Right lobe of liver (tissue), 6 donors: Measurements from ENCODE around the gene COQ7. TPM values are rescaled to one million over a fixed set of nuclear protein-coding genes. Genes with fewer than 3 reads are reported as not detected.

Source experiments
- ATAC-seq, 4 donors: fragments of 200-7000 bp; cut with Tn5 transposase; one replicate each; pipeline ENCODE4 v1.9.1; 2020; ENCODE audit warnings: mild to moderate bottlenecking in 4 of 4, moderate library complexity in 4 of 4
- DNase-seq, 3 donors: peaks; one replicate each; pipeline ENCODE4 v3.0.0-alpha.2; 2020
- H3K27ac ChIP-seq, 3 donors: fragments of 200-600 bp; one replicate each; pipeline ENCODE4 v1.8.0; 2022
- H3K27me3 ChIP-seq, 2 donors: fragments of 200-600 bp; one replicate each; pipeline ENCODE4 v1.8.0; 2022
- H3K36me3 ChIP-seq, 4 donors: fragments of 200-600 bp; sonication (generic) in 1 of 4; one replicate each; pipeline versions ENCODE4 v1.5.1 to v1.8.0; 2017 to 2022; ENCODE audit warnings: control low read depth in 1 of 4
- H3K4me1 ChIP-seq, 4 donors: fragments of 200-600 bp; sonication (generic) in 1 of 4; one replicate each; pipeline versions ENCODE4 v1.5.1 to v1.8.0; 2017 to 2022; ENCODE audit warnings: control low read depth in 1 of 4
- H3K4me3 ChIP-seq, 3 donors: fragments of 200-600 bp; one replicate each; pipeline ENCODE4 v1.8.0; 2022
- H3K9me3 ChIP-seq, 4 donors: fragments of 200-600 bp; sonication (generic) in 1 of 4; one replicate each; pipeline versions ENCODE4 v1.5.1 to v1.8.0; 2017 to 2022; ENCODE audit warnings: control low read depth in 1 of 4
- POLR2A ChIP-seq: fragments of 450-650 bp; IDR thresholded peaks from one replicate; pipeline ENCODE4 v1.6.1; 2017; ENCODE audit warnings: antibody characterized with exemption, mild to moderate bottlenecking
- WGBS: methylation state at CpG from one replicate; pipeline ENCODE4 v1.1.6; 2018; ENCODE audit warnings: low coverage, low lambda C conversion rate; ENCODE audit not compliant: insufficient coverage; ENCODE audit errors: missing lambda C conversion rate; 5-methylcytosine and 5-hydroxymethylcytosine counted together
- intact Hi-C, 2 donors: fragments of 100-400 bp; cut with DNase I; formaldehyde crosslinking; loops; one replicate each; pipeline versions ENCODE4 v1.11.2 to v1.14.1; 2022
- total RNA-seq, 6 experiments: library from RNA; depleted of rRNA in 2 of 6; stranded (reverse); fragments of >200 nt in 2 of 6; fragmentation: NEBNext Ultra II Directional in 3 of 6; extraction: Animal tissue kit (Norgen Biotek cat#: 25700) in 3 of 6; gene quantifications; one replicate each; pipeline versions ENCODE4 v1.1.0 to v1.2.4, GENCODE V29; 2016 to 2023
- TF ChIP-seq, protein P1 (sequence below), 4 donors: fragments of 200-600 bp in 3 of 4; fragments of 450-650 bp in 1 of 4; IDR thresholded peaks; one replicate each; pipeline versions ENCODE4 v1.5.1 to v1.8.0; 2016 to 2022; ENCODE audit warnings: antibody characterized with exemption in 4 of 4, mild to moderate bottlenecking in 2 of 4
- donor health status: DM: no; HTN: yes; CAD: no.
- donor health status: DM: no; HTN: no; CAD: no.
- donor health status: DM: no; HTN: no; CAD: no.
- donor health status: DM: no; HTN: yes; CAD: no.
- donor health status: DM: no; HTN: yes; CAD: no.

The COQ7 gene
- total RNA-seq, 6 experiments from 2014 or later: 7.9 to 11.3 (median 9.9) TPM

DNA sequence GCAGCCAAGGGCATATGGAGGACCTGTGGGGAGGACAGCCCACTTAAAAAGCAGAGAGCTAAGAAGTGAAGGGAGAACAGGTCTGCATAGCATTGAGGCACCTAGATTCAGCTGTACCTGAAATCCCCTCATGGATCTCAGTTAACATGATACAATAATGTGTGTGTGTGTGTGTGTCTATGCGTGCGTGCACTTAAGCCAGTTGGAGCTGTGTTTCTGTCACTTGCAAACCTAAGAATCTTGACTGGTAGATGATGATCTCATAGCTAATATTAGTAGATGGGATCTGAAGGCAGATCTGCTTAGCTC lies 44.6 kb downstream of the COQ7 start:
- no peak for ATAC-seq
- no peak overlapping the region for H3K4me3 ChIP-seq
- intact Hi-C loops: no loop called here
- H3K36me3 ChIP-seq: no peaks in the 10 kb centered on the region
- TF ChIP-seq, protein P1, sequence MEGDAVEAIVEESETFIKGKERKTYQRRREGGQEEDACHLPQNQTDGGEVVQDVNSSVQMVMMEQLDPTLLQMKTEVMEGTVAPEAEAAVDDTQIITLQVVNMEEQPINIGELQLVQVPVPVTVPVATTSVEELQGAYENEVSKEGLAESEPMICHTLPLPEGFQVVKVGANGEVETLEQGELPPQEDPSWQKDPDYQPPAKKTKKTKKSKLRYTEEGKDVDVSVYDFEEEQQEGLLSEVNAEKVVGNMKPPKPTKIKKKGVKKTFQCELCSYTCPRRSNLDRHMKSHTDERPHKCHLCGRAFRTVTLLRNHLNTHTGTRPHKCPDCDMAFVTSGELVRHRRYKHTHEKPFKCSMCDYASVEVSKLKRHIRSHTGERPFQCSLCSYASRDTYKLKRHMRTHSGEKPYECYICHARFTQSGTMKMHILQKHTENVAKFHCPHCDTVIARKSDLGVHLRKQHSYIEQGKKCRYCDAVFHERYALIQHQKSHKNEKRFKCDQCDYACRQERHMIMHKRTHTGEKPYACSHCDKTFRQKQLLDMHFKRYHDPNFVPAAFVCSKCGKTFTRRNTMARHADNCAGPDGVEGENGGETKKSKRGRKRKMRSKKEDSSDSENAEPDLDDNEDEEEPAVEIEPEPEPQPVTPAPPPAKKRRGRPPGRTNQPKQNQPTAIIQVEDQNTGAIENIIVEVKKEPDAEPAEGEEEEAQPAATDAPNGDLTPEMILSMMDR (IDR thresholded peaks at IDR 0.05): no peak
- no peak for TF ChIP-seq POLR2A
- peaks cover 0 to 49% (median 9%) of the 10 kb centered on the region in 4 donors for H3K4me1 ChIP-seq
- H3K27ac ChIP-seq: no peak overlapping the region
- no peak for DNase-seq
- H3K27me3 ChIP-seq: no peaks in the 10 kb centered on the region
- no peaks in the 10 kb centered on the region for H3K9me3 ChIP-seq
- no CpG with 5 or more reads among the region's 2 CpGs for WGBS

DNA sequence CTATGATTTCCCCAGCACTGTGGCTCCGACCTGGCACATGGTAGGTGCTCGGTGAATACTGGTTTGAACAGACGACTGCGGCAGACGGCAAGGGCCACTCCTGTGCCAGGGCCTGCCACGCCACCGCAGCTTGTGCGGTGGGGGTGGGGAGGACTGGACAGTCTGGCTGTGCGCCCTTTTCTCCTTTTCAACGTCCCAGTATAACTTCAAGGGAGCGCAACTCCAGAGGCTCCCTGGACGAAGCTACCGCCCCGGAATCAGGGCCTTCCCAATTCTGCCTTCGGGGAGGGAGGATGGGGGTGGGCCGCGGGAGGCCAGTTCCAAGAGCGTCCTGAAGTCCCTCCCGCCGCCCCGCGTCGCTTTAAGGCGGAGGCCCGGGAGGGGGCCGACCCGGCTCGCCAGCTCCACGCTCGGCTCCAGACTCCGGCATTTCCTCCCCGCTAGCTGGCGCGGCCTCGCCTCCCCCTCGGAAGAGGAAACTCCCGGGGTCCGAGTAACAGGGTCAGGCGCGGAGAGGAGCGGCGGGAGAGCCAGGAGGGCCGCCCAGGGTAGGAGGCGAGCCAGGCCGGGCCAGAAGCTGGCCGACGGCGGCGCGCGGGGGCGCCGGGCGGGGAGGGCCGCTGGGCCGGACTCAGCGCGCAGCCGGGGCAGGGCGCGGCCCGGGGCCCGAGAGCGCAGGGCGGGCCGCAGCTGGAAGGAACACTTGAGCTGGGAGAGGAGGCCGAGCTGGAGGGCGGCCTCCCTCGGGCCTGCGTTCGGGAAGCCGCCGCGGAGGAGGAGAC lies 46.4 kb downstream of the COQ7 start, which contains the start of gene ITPRIPL2:
Gene ITPRIPL2 (plus strand): TSS at position 388 of the 782 bp plus-strand sequence. CDS start 498 bp downstream, outside the sequence.
- H3K27me3 ChIP-seq: no peaks in the 10 kb centered on the region
- peaks cover 0 to 64% (median 9%) of the 10 kb centered on the region in 4 donors for H3K4me1 ChIP-seq
- ATAC-seq: peak; percentile 76 to 85 (median 80)
- WGBS: 5% methylated on average over 20 of the region's 74 CpGs
- intact Hi-C loops: no loop called here
- H3K36me3 ChIP-seq: no peaks in the 10 kb centered on the region
- DNase-seq: peak; percentile 86 to 89 (median 87)
- no peaks in the 10 kb centered on the region for H3K9me3 ChIP-seq
- peak within 1 kb of the TSS; percentile 77 to 92 (median 86) for H3K27ac ChIP-seq
- TF ChIP-seq, protein P1 (IDR thresholded peaks at IDR 0.05): no peak
- peak; percentile 83 for TF ChIP-seq POLR2A
- H3K4me3 ChIP-seq: peak within 1 kb of the TSS; percentile 65 to 82 (median 77)

DNA sequence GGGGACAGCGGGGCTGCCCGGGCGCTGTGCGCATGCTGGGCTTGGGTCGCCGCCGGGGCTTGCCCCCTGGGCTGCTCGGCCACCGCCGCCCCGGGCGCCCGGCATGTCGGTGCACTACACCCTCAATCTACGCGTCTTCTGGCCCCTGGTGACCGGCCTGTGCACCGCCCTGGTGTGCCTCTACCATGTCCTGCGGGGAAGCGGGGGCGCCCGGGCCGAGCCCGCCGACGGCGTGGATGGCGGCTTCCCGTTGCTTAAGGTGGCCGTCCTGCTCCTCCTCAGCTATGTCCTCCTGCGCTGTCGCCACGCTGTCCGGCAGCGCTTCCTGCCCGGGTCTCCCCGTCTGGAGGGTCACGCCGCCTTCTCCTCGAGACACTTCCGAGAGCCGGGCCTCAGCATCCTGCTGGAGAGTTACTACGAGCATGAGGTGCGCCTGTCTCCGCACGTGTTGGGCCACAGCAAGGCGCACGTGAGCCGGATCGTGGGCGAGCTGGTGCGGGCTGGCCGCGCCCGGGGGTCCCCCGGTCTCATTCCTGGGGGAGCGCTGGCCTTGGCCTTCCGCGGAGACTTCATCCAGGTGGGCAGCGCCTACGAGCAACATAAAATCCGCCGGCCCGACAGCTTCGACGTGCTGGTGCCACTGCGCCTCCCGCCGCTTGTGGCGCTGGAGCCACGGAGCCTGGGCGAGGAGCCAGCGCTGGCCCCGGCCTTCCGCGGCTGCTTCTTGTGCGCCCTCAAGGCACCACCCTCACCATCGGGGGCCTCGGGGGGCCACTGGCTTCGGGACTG lies 47.1 kb downstream of the COQ7 start:
- H3K27me3 ChIP-seq: no peaks in the 10 kb centered on the region

More for the DNA sequence above, 47.1 kb downstream of the COQ7 start:
- Histone ChIP-seq H3K9me3 (no peaks in the 10 kb centered on the region), H3K4me1 (peaks cover 0 to 65% (median 9%) of the 10 kb centered on the region in 4 donors), H3K27ac (peak overlapping the region; percentile 77 to 92 (median 86)), H3K36me3 (no peaks in the 10 kb centered on the region), H3K4me3 (peak overlapping the region; percentile 65 to 82 (median 77))
- ATAC-seq (peak; percentile 16 to 47 (median 27)), DNase-seq (peak; percentile 58 to 76 (median 74))
- TF ChIP-seq, protein P1 (IDR thresholded peaks at IDR 0.05): no peak
- no peak for TF ChIP-seq POLR2A
- WGBS: no CpG with 5 or more reads among the region's 80 CpGs
- intact Hi-C loops: no loop called here
